LoVo (cell line): Measurements from ENCODE around the gene SLC35C1.

Experiments
- DNase-seq: peaks from one replicate; pipeline ENCODE4 v3.0.0-alpha.2; 2016; ENCODE audit warnings: low spot score

Gene SLC35C1

GRCh38 chr11:45846974-45847910 is 42.3 kb downstream of the SLC35C1 start, which contains the start of gene CRY2:
Gene CRY2 (plus strand): TSS chr11:45847475. CDS start chr11:45847491, 16 bp downstream.
- peak; percentile 97 for DNase-seq

GRCh38 chr11:45847911-45848316 is 43.0 kb downstream of the SLC35C1 start:
- DNase-seq: peak; percentile 44

- DNase-seq: no peak
Observed at GRCh38 chr11:45848654-45849081, 43.7 kb downstream of the SLC35C1 start.

- DNase-seq: no peak
Observed at GRCh38 chr11:45850446-45850845, 45.5 kb downstream of the SLC35C1 start.

GRCh38 chr11:45851228-45851627 is 46.3 kb downstream of the SLC35C1 start:
- no peak for DNase-seq

GRCh38 chr11:45852018-45852711 is 47.2 kb downstream of the SLC35C1 start:
- DNase-seq: no peak

GRCh38 chr11:45852712-45853101 is 47.8 kb downstream of the SLC35C1 start:
- no peak for DNase-seq

- no peak for DNase-seq
Observed at GRCh38 chr11:45853332-45854219, 48.6 kb downstream of the SLC35C1 start.

GRCh38 chr11:45855308-45855707 is 50.4 kb downstream of the SLC35C1 start:
- no peak for DNase-seq

GRCh38 chr11:45856044-45856468 is 51.1 kb downstream of the SLC35C1 start:
- DNase-seq: no peak

GRCh38 chr11:45857961-45858474 is 53.1 kb downstream of the SLC35C1 start:
- DNase-seq: no peak

GRCh38 chr11:45858751-45859398 is 53.9 kb downstream of the SLC35C1 start:
- no peak for DNase-seq

GRCh38 chr11:45859661-45860140 is 54.8 kb downstream of the SLC35C1 start:
- no peak for DNase-seq

- DNase-seq: no peak
Observed at GRCh38 chr11:45860348-45860747, 55.4 kb downstream of the SLC35C1 start.

GRCh38 chr11:45860764-45861510 is 56.0 kb downstream of the SLC35C1 start:
- DNase-seq: no peak
